ENCODE results near the gene PRELID2.
"Not testable (repeated sequence)": the region's sequence is repeated elsewhere in the genome, so short reads cannot be mapped to it uniquely, and the experiment has no call there.

The PRELID2 gene

DNA sequence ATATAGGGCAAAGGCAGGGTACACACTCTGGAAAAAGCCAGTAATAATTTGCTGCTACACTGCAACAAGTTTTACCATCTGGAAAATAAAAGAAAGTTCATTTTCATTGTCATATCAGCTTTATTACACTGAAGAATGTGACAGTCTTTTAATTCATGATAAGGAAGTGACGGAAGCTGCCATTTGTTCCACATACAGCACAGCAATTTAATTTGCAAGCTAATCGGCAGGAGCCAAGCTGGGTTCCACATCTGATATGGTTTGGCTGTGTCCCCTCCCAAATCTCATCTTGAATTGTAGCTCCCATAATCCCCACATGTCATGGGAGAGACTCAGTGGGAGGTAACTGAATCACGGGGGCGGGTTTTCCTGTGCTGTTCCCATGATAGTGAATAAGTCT, 16.5 kb downstream of the PRELID2 start:
- H3K27me3 ChIP-seq (ENCODE audit: control insufficient read depth in 1 of 2, insufficient read depth in 2 of 2, low read length in 2 of 2): no peaks in the 10 kb centered on the region
- H3K4me3 ChIP-seq (ENCODE audit: low read length in 2 of 2): no peak overlapping the region
- peaks cover 3 to 8% of the 10 kb centered on the region in 2 donors for H3K36me3 ChIP-seq (ENCODE audit: control insufficient read depth in 2 of 2, insufficient read depth in 2 of 2, low read length in 2 of 2)
- H3K27ac ChIP-seq (ENCODE audit: low read length): no peak overlapping the region
- H3K9ac ChIP-seq (ENCODE audit: low read length in 2 of 2): no peak overlapping the region
- H3K9me3 ChIP-seq (ENCODE audit: control insufficient read depth in 2 of 2, low read length in 2 of 2): no peaks in the 10 kb centered on the region
- no peaks in the 10 kb centered on the region for H3K4me1 ChIP-seq (ENCODE audit: control insufficient read depth, insufficient read depth, low read length)

GRCh38 chr5:145812877-145813276, 22.3 kb downstream of the PRELID2 start:
- Histone ChIP-seq H3K4me3 (ENCODE audit: low read length in 2 of 2) (no peak overlapping the region), H3K4me1 (ENCODE audit: control insufficient read depth, insufficient read depth, low read length) (no peaks in the 10 kb centered on the region), H3K9me3 (ENCODE audit: control insufficient read depth in 2 of 2, low read length in 2 of 2) (no peaks in the 10 kb centered on the region), H3K27me3 (ENCODE audit: control insufficient read depth in 1 of 2, insufficient read depth in 2 of 2, low read length in 2 of 2) (no peaks in the 10 kb centered on the region), H3K27ac (ENCODE audit: low read length) (no peak overlapping the region), H3K36me3 (ENCODE audit: control insufficient read depth in 2 of 2, insufficient read depth in 2 of 2, low read length in 2 of 2) (peaks cover 3 to 6% of the 10 kb centered on the region in 2 donors), H3K9ac (ENCODE audit: low read length in 2 of 2) (no peak overlapping the region)

DNA sequence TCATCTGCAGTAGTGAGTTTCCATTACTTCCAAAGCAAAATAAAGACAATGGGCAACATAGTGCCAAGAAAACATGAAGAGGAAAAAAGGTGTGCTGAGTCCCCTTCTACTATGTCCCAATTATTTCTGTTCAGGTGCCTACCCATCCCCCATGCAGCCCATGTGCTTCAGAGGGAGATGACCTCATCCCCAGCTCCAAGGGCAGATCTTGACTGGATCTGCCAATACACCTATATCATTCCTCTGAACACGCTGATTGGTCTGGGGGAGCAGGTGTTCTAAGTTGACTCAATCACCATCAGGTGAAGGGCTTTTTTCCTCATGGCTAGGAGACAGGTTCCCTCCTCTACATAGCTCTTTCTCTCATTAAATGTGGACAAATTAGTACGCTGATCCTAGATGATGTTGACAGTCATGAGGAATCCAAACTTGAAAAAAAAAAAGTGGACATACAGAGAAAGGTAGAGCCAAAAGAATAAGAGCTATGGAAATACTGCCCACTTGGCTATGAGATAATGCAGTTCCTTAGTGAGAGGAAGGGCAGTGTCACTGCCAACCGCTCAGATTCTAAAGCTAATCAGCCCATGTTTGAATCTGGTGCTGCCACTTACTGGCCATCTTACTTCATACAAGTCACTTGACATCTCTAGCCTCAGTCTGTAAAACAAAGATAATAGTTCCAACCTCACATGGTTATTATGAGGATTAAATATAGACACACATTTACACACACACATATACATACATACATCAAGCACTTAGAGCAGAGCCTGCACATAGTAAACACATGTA, 23.1 kb downstream of the PRELID2 start:
- H3K36me3 ChIP-seq (ENCODE audit: control insufficient read depth in 2 of 2, insufficient read depth in 2 of 2, low read length in 2 of 2): peaks cover 0 to 2% of the 10 kb centered on the region in 2 donors
- H3K27ac ChIP-seq (ENCODE audit: low read length): no peak overlapping the region
- no peak overlapping the region for H3K4me3 ChIP-seq (ENCODE audit: low read length in 2 of 2)
- no peaks in the 10 kb centered on the region for H3K4me1 ChIP-seq (ENCODE audit: control insufficient read depth, insufficient read depth, low read length)
- no peak overlapping the region for H3K9ac ChIP-seq (ENCODE audit: low read length in 2 of 2)
- no peaks in the 10 kb centered on the region for H3K9me3 ChIP-seq (ENCODE audit: control insufficient read depth in 2 of 2, low read length in 2 of 2)
- H3K27me3 ChIP-seq (ENCODE audit: control insufficient read depth in 1 of 2, insufficient read depth in 2 of 2, low read length in 2 of 2): no peaks in the 10 kb centered on the region

DNA sequence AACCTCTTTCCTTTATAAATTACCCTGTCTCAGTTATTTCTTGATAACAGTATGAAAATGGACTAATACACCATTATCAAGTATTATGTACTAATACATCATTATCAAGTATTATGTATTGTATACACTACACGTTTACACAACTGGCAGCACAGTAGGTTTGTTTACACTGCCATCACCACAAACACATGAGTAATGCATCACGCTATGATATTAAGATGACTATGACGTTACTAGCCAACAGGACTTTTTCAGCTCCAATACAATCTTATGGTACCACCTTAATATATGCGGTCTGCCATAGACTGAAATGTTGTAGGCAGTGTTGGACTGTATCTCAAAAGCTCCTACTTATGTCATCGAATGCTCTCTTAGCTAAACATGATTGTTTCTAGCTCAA, 28.2 kb downstream of the PRELID2 start:
- H3K4me1 ChIP-seq (ENCODE audit: control insufficient read depth, insufficient read depth, low read length): no peaks in the 10 kb centered on the region
- H3K27me3 ChIP-seq (ENCODE audit: control insufficient read depth in 1 of 2, insufficient read depth in 2 of 2, low read length in 2 of 2): no peaks in the 10 kb centered on the region
- H3K9ac ChIP-seq (ENCODE audit: low read length in 2 of 2): no peak overlapping the region
- no peaks in the 10 kb centered on the region for H3K36me3 ChIP-seq (ENCODE audit: control insufficient read depth in 2 of 2, insufficient read depth in 2 of 2, low read length in 2 of 2)
- no peak overlapping the region for H3K27ac ChIP-seq (ENCODE audit: low read length)
- no peaks in the 10 kb centered on the region for H3K9me3 ChIP-seq (ENCODE audit: control insufficient read depth in 2 of 2, low read length in 2 of 2)
- no peak overlapping the region for H3K4me3 ChIP-seq (ENCODE audit: low read length in 2 of 2)

GRCh38 chr5:145805819-145806218, 29.3 kb downstream of the PRELID2 start:
- Histone ChIP-seq H3K36me3 (ENCODE audit: control insufficient read depth in 2 of 2, insufficient read depth in 2 of 2, low read length in 2 of 2) (no peaks in the 10 kb centered on the region), H3K27me3 (ENCODE audit: control insufficient read depth in 1 of 2, insufficient read depth in 2 of 2, low read length in 2 of 2) (no peaks in the 10 kb centered on the region), H3K4me1 (ENCODE audit: control insufficient read depth, insufficient read depth, low read length) (no peaks in the 10 kb centered on the region), H3K4me3 (ENCODE audit: low read length in 2 of 2) (no peak overlapping the region), H3K27ac (ENCODE audit: low read length) (no peak overlapping the region), H3K9ac (ENCODE audit: low read length in 2 of 2) (no peak overlapping the region), H3K9me3 (ENCODE audit: control insufficient read depth in 2 of 2, low read length in 2 of 2) (no peaks in the 10 kb centered on the region)

- H3K9me3 ChIP-seq (ENCODE audit: control insufficient read depth in 2 of 2, low read length in 2 of 2): no peaks in the 10 kb centered on the region
- no peak overlapping the region for H3K27ac ChIP-seq (ENCODE audit: low read length)
- H3K9ac ChIP-seq (ENCODE audit: low read length in 2 of 2): no peak overlapping the region
- H3K4me1 ChIP-seq (ENCODE audit: control insufficient read depth, insufficient read depth, low read length): no peaks in the 10 kb centered on the region
- H3K36me3 ChIP-seq (ENCODE audit: control insufficient read depth in 2 of 2, insufficient read depth in 2 of 2, low read length in 2 of 2): no peaks in the 10 kb centered on the region
- H3K4me3 ChIP-seq (ENCODE audit: low read length in 2 of 2): no peak overlapping the region
- no peaks in the 10 kb centered on the region for H3K27me3 ChIP-seq (ENCODE audit: control insufficient read depth in 1 of 2, insufficient read depth in 2 of 2, low read length in 2 of 2)
Measured at GRCh38 chr5:145804701-145805100, 30.4 kb downstream of the PRELID2 start.

GRCh38 chr5:145803112-145804004, 31.8 kb downstream of the PRELID2 start:
- no peak overlapping the region for H3K9ac ChIP-seq (ENCODE audit: low read length in 2 of 2)
- H3K36me3 ChIP-seq (ENCODE audit: control insufficient read depth in 2 of 2, insufficient read depth in 2 of 2, low read length in 2 of 2): no peaks in the 10 kb centered on the region

DNA sequence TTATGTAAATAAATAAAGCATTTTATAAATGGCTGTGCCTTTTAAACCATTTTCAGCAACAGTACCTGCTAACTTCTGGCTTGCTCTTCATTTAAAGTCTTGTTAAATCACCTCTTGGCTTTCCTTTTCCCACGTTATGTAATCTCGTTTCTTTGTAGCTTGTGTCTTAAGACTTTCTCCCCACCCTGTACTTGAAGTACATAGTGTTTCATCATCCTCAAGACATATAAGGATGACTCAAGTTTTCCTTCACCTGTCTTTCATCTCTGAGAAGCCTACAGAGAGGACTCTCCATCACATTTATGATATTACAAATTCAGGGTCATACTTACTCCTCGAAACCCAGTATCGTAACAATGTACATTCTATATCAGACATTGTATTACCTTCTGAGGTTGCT, 33.9 kb downstream of the PRELID2 start:
- peaks cover 0 to 2% of the 10 kb centered on the region in 2 donors for H3K9me3 ChIP-seq (ENCODE audit: control insufficient read depth in 2 of 2, low read length in 2 of 2)
- no peaks in the 10 kb centered on the region for H3K4me1 ChIP-seq (ENCODE audit: control insufficient read depth, insufficient read depth, low read length)
- H3K27me3 ChIP-seq (ENCODE audit: control insufficient read depth in 1 of 2, insufficient read depth in 2 of 2, low read length in 2 of 2): no peaks in the 10 kb centered on the region
- H3K36me3 ChIP-seq (ENCODE audit: control insufficient read depth in 2 of 2, insufficient read depth in 2 of 2, low read length in 2 of 2): no peaks in the 10 kb centered on the region
- H3K27ac ChIP-seq (ENCODE audit: low read length): no peak overlapping the region
- H3K9ac ChIP-seq (ENCODE audit: low read length in 2 of 2): no peak overlapping the region
- H3K4me3 ChIP-seq (ENCODE audit: low read length in 2 of 2): no peak overlapping the region

More at GRCh38 chr5:145803112-145804004, 31.8 kb downstream of the PRELID2 start:
- Histone ChIP-seq H3K4me1 (ENCODE audit: control insufficient read depth, insufficient read depth, low read length) (no peaks in the 10 kb centered on the region), H3K4me3 (ENCODE audit: low read length in 2 of 2) (no peak overlapping the region), H3K27me3 (ENCODE audit: control insufficient read depth in 1 of 2, insufficient read depth in 2 of 2, low read length in 2 of 2) (no peaks in the 10 kb centered on the region), H3K27ac (ENCODE audit: low read length) (no peak overlapping the region), H3K9me3 (ENCODE audit: control insufficient read depth in 2 of 2, low read length in 2 of 2) (peaks cover 0 to 2% of the 10 kb centered on the region in 2 donors)

GRCh38 chr5:145800181-145800580, 35.0 kb downstream of the PRELID2 start:
- Histone ChIP-seq H3K27ac (ENCODE audit: low read length) (no peak overlapping the region), H3K9ac (ENCODE audit: low read length in 2 of 2) (no peak overlapping the region), H3K4me1 (ENCODE audit: control insufficient read depth, insufficient read depth, low read length) (no peaks in the 10 kb centered on the region), H3K27me3 (ENCODE audit: control insufficient read depth in 1 of 2, insufficient read depth in 2 of 2, low read length in 2 of 2) (no peaks in the 10 kb centered on the region), H3K4me3 (ENCODE audit: low read length in 2 of 2) (no peak overlapping the region), H3K36me3 (ENCODE audit: control insufficient read depth in 2 of 2, insufficient read depth in 2 of 2, low read length in 2 of 2) (no peaks in the 10 kb centered on the region), H3K9me3 (ENCODE audit: control insufficient read depth in 2 of 2, low read length in 2 of 2) (peaks cover 0 to 2% of the 10 kb centered on the region in 2 donors)

DNA sequence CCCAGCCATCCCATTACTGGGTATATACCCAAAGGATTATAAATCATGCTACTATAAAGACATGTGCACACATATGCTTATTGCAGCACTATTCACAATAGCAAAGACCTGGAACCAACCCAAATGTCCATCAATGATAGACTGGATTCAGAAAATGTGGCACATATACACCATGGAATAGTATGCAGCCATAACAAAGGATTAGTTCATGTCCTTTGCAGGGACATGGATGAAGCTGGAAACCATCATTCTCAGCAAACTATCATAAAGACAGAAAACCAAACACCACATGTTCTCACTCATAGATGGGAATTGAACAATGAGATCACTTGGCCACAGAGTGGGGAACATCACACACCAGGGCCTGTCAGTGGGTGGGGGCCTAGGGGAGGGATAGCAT, 36.6 kb downstream of the PRELID2 start:
- H3K9me3 ChIP-seq (ENCODE audit: control insufficient read depth in 2 of 2, low read length in 2 of 2); H3K27ac ChIP-seq (ENCODE audit: low read length); H3K4me1 ChIP-seq (ENCODE audit: control insufficient read depth, insufficient read depth, low read length); H3K36me3 ChIP-seq (ENCODE audit: control insufficient read depth in 2 of 2, insufficient read depth in 2 of 2, low read length in 2 of 2); H3K9ac ChIP-seq (ENCODE audit: low read length in 2 of 2); H3K4me3 ChIP-seq (ENCODE audit: low read length in 2 of 2); H3K27me3 ChIP-seq (ENCODE audit: control insufficient read depth in 1 of 2, insufficient read depth in 2 of 2, low read length in 2 of 2): not testable (repeated sequence)

Data from stomach smooth muscle (tissue), 2 donors.